Activated T-cell treated with anti-CD3 and anti-CD28 coated beads, Interleukin-2, amount 50 U/mL, for 1 hour (primary cell): ENCODE results near the gene RBM42.

Experiments
- DNase-seq: peaks from one replicate; pipeline ENCODE4 v3.0.0-alpha.2; 2020

RBM42 gene

DNA sequence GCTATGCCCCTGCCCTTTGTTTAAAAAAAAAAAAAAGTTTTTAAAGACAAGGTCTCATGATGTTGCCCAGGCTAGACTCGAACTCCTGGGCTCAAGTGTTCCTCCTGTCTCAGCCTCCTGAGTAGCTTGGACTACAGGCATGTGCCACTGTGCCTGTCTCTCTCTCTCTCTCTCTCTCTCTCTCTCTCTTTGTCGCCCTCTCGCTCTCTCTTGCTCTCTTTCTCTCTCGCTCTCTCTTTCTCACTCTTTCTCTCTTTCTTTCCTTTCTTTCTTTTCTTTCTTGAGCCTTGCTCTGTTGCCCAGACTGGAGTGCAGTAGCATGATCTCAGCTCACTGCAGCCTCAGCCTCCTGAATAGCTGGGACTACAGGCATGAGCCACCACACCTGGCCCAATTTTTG lies 26.8 kb downstream of the RBM42 start:
- DNase-seq = no peak

DNA sequence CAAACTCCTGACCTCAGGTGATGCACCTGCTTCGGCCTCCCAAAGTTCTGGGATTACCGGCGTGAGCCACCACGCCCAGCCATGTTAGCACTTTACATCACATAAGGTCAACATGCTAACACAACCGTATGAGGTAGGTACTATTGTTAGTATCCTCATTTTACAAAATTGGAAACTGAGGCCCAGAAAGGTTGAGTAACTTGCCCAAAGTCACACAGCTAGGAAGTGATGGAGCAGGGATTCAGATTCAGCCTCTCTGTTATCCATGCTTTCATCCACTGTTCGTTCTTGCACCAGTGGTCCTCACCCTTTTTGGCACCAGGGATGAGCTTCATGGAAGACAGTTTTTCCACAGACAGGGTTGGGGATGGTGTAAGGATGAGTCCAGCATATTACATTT lies 27.9 kb downstream of the RBM42 start:
- DNase-seq = no peak

DNA sequence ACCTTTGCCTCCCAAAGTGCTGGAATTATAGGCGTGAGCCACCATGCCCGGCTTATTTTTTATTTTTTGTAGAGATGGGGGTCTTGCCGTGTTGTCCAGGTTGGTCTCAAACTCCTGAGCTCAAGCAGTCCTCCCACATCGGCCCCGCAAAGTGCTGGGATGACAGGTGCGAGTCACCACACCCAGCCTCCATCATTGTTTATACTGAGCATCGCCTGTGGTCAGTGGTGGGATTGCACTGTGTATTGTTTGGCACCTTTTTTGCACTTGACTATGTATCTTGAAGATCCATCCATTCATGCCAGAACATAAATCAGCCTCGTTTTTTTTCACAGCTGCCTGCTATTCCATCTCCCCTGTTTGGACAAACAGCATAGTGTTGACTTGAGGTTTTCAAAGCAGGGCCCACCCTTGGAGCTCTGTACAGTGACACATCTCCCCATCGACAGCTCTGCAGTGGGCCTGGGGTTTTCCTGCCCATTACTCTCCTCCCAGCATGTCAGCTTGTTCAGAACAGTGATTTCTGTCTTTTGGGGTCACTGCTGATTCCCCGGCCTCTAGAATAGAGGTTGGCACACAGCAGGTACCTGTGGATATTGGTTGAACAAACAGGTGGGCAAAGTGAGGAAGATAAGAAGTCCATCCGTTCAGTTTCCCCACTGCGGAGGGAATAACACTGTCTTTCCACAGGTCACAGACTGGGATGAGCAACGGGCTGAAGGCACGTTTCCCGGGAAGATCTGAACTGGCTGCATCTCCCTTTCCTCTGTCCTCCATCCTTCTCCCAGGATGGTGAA lies 29.3 kb downstream of the RBM42 start:
- no peak for DNase-seq

DNA sequence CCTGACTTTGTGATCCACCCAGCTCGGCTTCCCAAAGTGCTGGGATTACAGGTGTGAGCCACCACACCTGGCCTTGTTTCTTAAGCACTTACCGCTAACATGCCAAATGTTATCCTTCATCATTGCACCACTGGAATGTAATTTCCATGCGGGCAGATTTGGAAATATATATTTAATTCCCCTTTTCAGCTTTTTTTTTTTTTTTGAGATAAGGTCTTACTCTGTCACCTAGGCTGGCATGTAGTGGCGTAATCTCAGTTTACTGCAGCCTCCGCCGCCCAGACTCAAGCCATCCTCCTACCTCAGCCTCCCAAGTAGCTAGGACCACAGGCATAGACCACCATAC lies 33.1 kb downstream of the RBM42 start:
- no peak for DNase-seq

DNA sequence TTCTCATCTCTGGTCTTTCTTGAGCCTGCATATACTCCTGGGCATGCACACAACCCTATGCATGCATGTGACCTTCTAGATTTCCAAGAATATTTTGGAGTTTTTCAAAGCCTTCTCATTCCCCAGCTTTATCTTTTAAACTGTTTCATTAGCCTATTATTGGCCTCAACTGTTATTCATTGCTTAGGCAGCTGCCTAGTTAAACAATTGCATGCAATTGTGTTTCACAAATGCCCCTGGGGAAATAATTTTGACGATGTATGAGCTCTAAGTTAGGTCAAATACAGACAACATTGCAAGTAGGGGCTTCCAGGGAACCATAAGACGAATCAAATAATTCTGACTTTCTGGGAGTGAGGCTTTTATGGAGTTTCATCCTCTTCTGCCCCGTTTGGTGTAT lies 35.1 kb downstream of the RBM42 start:
- DNase-seq = no peak

DNA sequence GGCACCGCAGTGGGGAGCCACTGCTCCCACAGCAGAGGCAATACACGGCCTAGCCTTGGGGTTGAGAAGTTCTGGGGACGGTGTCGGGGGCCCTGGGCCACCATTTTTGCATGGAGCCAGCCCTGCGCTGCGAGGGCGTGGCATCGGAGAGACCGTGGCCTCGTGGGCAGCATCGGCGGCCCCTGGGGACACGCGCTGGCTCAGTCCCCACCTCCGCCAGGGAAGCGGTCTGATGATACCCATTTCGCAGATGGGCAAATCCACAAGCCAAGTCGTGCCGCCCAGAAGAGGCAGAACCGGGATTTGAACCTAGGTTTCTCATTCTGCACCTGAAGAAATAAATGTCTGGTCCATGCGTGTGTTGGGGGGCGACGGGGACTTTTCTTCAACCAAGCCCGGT lies 36.3 kb downstream of the RBM42 start:
- DNase-seq = no peak

DNA sequence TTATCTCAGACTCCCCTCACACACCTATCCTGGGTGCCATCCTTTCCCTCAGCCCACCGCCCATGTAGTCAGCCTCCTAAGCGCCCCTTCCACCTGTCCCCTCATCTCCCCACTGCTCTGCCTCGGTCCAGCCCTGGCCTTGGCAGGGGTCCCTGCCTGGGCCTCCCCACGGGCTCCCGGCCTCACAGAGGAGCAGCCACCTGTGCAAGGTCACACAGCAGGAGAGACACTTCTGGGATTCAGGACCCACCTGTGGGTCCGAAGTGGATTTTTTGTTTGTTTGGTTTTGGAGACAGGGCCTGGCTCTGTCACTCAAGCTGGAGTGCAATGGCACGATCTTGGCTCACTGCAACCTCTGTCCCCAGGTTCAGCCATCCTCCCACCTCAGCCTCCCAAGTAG lies 36.8 kb downstream of the RBM42 start:
- DNase-seq = no peak

DNA sequence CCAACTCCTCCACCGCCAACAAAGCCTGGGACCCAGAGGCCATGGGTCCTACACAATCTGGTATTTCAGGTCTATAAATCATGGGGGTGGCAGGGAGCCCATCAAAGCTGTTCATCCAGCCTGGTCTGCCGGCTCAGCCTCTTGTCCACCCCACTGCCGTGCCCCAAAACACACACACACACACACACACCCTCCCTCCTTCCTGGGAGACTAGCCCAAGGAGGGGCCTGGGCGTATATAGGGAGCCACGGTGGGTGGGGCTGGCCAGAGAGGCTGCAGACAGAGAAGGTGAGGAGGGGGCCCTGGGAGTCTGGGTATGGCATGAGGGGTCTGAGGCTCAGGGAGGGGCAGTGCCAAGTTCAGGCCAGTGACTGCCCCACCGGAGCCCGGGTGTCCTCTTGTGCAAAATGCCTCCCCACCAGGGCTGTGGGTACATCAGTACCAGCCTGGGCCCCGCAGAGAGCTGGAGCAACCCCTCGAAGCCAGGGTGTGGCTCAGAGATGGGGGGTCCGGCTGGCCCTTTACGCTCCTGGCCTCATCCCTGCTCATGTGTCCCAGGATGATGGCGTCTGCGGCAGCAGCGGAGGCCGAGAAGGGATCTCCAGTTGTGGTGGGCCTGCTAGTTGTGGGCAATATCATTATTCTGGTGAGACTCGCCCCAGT lies 37.5 kb downstream of the RBM42 start, which contains the start of gene UPK1A:
Gene UPK1A (plus strand): TSS at position 267 of the 663 bp plus-strand sequence. CDS start 296 bp downstream, at position 563.
- DNase-seq = no peak

DNA sequence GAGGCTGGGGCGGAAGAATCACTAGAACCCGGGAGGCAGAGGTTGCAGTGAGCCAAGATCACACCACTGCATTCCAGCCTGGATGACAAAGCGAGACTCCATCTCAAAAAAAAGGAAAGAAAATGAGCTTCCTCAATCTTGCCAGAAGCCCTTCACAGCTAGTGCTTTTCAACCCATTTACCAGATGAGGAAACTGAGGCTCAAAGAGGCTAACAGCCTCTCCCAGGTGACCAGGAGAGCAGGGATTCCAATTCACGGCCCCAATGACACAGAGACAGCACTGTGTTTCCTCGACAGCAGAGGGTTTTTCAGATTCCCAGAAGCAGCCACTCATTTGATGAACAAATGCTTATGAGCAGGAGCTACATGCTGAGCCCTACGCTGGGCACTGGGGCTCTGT lies 40.7 kb downstream of the RBM42 start:
- DNase-seq = no peak

DNA sequence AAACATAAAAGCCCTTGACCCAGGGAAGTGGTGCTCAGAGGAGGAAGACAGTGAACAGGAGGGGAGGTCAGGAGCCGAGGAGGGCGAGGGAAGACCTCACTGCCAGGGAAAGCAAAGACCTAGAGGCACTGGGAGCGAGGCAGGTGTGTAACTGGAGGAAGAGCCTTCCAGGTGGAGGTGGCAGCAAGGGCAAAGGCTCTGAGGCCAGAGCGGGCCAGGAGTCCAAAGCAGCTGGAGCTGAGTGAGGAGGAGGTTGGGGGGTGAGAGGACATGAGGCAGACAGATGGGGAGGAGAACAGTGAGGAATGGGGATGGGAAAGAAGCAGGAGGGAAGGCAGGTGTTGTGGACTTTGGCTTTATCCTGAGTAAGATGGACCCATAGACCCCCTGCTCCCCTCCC lies 41.1 kb downstream of the RBM42 start:
- no peak for DNase-seq

DNA sequence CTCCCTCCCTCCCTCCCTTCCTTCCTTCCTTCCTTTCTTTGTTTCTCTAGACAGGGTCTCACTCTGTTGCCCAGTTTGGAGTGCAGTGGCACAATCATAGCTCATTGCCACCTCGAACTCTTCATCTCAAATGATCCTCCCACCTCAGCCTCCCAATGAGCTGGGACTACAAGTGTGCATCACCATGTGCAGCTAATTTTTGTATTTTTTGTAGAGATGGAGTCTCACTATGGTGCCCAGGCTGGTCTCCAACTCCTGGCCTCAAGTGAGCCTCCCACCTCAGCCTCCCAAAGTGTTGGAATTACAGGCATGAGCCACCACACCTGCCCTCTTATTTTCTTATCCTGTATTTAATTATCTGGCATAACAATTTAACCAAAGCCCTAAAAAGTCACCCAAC lies 41.9 kb downstream of the RBM42 start:
- DNase-seq = no peak

DNA sequence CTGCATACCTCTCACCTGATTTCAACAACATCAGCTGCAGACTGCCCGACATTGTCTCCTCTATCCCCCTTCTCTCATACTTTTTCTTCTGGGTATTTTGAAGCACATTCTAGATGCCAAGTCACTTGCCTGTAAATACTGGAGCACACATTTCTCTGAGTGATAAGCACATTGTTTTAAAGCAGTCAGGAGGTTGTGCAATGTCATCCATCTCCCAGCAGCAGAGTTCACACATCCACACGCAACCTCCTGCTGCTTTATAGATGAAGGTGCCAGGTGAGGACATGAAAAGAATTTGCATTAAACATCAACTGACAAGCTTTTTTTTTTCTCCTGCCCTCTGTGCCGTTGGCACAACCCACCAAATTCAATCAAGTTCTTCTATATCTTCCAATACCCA lies 43.0 kb downstream of the RBM42 start:
- no peak for DNase-seq

DNA sequence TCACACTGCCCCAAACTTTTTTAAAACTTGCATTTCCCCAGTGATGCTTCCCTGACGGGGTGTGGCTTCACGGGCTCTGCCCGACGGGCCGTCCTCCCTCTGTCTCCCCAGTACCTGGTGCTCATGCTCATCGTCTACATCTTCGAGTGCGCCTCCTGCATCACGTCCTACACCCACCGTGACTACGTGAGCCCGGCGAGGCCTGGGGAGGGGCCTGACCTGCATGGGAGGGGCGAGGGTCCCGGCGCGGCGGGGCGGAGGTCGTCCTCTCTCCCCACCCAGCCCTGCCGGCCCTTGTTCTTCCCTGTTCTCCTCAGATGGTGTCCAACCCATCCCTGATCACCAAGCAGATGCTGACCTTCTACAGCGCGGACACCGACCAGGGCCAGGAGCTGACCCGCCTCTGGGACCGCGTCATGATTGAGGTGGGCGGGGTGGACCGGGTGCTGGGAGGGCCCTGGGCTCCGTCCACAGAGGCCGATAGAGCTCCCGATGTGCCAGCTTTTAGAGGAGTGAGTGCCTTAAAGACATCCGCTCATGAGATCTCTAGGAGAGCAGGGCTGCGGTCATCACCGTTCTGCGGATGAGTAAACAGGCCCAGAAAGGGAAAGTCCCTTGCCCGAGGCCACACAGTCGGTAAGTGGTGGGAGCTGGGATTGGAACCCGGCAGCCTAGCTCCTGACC lies 44.4 kb downstream of the RBM42 start:
- DNase-seq = peak; percentile 34

DNA sequence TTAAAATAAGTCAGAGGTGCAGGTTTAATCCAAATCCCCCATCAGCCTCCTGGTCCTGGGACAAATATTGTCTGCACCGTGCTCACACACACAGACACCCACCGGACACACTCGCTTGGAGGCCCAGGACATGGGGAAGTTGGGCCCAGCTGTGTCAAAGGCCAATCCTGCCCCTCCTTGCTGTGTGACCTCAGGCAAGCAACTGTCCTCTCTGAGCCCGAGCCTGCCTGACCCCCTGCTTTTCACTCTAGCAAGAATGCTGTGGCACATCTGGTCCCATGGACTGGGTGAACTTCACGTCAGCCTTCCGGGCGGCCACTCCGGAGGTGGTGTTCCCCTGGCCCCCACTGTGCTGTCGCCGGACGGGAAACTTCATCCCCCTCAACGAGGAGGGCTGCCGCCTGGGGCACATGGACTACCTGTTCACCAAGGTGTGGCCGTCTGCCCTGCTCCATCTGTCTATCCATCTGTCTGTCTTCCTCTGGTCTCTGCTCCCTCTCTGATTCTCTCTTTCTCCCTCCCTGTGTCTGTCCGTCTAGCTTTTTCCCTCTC lies 46.8 kb downstream of the RBM42 start:
- no peak for DNase-seq
